ENCODE results near the gene NAPB. TPM values are rescaled to one million over a fixed set of nuclear protein-coding genes. Genes with fewer than 3 reads are reported as not detected.
"Not testable (repeated sequence)": the region's sequence is repeated elsewhere in the genome, so short reads cannot be mapped to it uniquely, and the experiment has no call there.

Gene NAPB
- total RNA-seq, result 10 to 100 TPM; 14.4 to 22.9 (median 20.9) TPM
- 1 to 10 TPM; 3.9 to 6.4 (median 4.2) TPM for polyA plus RNA-seq

DNA sequence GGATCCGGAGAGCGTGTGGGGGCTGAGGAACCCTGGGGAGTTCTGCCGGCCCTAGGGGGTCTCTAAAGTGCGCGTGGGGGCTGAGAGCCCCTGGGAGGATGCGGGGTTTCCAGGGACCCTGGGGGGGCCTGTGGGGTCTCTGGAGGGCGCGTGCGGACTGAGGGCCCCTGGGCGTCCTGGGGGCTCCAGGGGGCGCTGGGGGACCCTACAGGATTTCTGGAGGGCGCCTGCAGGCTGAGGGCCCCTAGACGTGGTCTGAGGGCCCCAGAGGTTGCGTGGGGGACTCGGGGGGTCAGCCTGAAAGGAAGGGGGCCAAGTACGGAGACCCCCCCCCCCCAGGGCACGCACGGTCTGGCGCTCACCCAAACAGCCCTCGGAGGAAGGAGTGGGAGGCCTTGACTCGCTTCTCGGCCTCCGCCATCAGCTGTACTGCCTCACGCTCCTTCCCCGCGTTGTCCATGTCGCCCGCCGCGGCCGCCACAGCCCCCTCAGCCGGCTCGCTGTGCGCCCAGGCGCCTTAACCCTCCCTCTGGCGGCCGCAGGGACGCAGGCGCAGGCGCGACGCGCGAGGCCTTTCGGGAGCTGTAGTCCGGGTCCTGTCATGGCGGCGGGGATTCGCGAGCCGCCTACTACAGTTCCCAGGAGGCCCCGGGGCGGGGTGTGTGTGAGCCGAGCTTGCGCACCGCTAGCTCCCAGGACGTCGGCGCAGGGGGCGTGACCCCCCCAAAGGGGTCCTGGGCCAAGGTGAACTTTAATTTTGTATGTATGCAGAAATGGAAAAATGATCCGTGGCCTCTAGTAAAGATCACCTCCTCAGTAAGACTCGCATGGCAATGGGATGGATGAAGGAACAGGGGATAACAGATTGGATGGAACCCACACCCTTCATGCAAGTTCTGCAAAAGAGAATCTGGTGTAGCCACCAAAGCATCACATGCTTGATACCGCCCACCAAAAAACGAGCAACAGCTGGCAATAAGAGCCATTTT lies at the start of gene NAPB:
TSS of gene NAPB (minus strand) at position 546 of the 989 bp plus-strand sequence. CDS start at position 460, 86 bp downstream.
- 0 to 1% methylated on average over 64 of the region's 64 CpGs for WGBS, 2 donors
- DNase-seq, result peak; percentile 96
- Histone ChIP-seq H3K27me3 (no peaks in the 10 kb centered on the region), H3K4me1 (peaks cover 0 to 37% (median 24%) of the 10 kb centered on the region in 4 donors), H3K4me3 (peak within 1 kb of the TSS; percentile 95 to 98 (median 97)), H3K9me3 (no peaks in the 10 kb centered on the region), H3K36me3 (no peaks in the 10 kb centered on the region), H3K27ac (peak within 1 kb of the TSS; percentile 92 to 94 (median 92))
- intact Hi-C loops (cut with DNase I), result loop anchor here (1.0 kb wide), 2 partner anchors 58 to 71 kb away; partner anchors contain the start of gene NXT1
- TF ChIP-seq, protein P1, sequence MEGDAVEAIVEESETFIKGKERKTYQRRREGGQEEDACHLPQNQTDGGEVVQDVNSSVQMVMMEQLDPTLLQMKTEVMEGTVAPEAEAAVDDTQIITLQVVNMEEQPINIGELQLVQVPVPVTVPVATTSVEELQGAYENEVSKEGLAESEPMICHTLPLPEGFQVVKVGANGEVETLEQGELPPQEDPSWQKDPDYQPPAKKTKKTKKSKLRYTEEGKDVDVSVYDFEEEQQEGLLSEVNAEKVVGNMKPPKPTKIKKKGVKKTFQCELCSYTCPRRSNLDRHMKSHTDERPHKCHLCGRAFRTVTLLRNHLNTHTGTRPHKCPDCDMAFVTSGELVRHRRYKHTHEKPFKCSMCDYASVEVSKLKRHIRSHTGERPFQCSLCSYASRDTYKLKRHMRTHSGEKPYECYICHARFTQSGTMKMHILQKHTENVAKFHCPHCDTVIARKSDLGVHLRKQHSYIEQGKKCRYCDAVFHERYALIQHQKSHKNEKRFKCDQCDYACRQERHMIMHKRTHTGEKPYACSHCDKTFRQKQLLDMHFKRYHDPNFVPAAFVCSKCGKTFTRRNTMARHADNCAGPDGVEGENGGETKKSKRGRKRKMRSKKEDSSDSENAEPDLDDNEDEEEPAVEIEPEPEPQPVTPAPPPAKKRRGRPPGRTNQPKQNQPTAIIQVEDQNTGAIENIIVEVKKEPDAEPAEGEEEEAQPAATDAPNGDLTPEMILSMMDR (IDR thresholded peaks at IDR 0.05), result peak; percentile 53 to 69 (median 58)
- TF ChIP-seq EP300 (IDR thresholded peaks at IDR 0.05) (no peak), POLR2A (IDR thresholded peaks at IDR 0.05) (peak; percentile 63 to 81), POLR2AphosphoS5 (IDR thresholded peaks at IDR 0.05) (peak; percentile 94 to 98 (median 98))

DNA sequence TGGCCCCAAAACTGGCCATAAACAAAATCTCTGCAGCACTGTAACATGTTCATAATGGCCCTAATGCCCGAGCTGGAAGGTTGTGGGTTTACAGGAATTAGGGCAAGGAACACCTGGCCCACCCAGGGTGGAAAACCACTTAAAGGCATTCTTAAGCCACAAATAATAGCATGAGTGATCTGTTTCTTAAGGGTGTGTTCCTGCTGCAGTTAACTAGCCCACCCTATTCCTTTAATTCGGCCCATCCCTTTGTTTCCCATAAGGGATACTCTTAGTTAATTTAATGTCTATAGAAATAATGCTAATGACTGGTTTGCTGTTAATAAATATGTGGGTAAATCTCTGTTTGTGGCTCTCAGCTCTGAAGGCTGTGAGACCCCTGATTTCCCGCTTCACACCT lies 45.7 kb upstream of the NAPB start:
- DNase-seq; H3K27ac ChIP-seq; H3K27me3 ChIP-seq; H3K4me1 ChIP-seq; H3K36me3 ChIP-seq; H3K4me3 ChIP-seq; intact Hi-C loops (cut with DNase I): not testable (repeated sequence)
- peaks cover 0 to 10% (median 2%) of the 10 kb centered on the region in 4 donors for H3K9me3 ChIP-seq
- WGBS, 2 donors, result 82 to 87% methylated on average over 3 of the region's 3 CpGs

DNA sequence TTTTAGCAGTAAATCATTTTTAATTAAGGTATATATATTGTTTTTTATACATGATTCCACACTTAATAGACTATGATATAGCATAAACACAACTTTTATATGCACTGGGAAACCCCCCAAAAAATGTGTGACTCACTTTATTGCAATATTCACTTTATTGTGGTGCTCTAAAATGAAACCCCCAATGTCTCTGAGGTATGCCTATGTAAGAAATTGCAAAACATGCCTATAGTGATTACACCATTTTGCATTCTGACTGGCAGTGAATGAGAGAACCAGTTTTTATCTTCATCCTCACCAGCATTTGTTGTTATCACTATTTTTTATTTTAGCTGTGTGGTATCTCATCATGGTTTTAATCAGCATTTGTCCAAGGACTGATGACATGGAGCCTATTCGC lies 39.9 kb upstream of the NAPB start:
- WGBS, 2 donors, result 94 to 96% methylated on average over 1 of the region's 1 CpG
- no peak overlapping the region for H3K27ac ChIP-seq
- H3K27me3 ChIP-seq, result no peaks in the 10 kb centered on the region
- H3K4me3 ChIP-seq, result no peak overlapping the region
- no peaks in the 10 kb centered on the region for H3K36me3 ChIP-seq
- H3K9me3 ChIP-seq, result no peaks in the 10 kb centered on the region
- DNase-seq, result no peak
- TF ChIP-seq EP300 (IDR thresholded peaks at IDR 0.05) (no peak), POLR2AphosphoS5 (IDR thresholded peaks at IDR 0.05) (no peak), POLR2A (IDR thresholded peaks at IDR 0.05) (no peak)
- TF ChIP-seq, protein P1 (IDR thresholded peaks at IDR 0.05), result no peak
- H3K4me1 ChIP-seq, result peaks cover 0 to 8% (median 0%) of the 10 kb centered on the region in 4 donors
- intact Hi-C loops (cut with DNase I), result no loop called here

DNA sequence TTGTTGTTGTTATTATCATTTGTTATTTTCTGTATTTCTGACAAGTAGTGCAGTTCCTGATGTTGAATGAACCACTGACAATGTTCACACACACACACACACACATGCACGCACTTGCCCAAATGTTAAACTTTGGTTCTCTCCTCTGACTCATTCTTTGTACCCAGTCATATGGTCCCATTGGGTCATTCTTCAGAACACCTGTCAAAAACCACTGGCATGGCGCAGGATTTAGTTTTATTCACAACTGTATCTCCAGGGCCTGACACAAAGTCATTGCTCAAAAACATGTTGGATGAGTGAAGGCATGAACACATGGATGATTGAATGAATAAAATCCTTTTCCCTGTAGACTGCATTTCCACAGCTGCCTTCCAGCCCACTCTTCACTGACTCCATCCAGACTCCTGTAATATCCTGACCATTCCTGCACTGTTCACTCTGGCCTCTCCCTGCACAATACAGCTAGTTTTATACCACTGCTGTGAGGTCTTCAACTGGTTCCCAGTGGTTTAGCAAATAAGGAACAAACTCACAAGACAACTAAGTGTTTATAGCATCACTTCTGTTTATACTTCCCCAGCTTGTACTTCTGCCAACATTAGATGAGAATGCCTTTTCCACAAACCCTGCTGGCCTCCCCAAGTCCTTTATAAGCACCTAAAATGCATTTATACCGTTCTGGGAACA lies 38.3 kb upstream of the NAPB start:
- no peak for DNase-seq
- Histone ChIP-seq H3K36me3 (no peaks in the 10 kb centered on the region), H3K4me1 (peaks cover 0 to 8% (median 0%) of the 10 kb centered on the region in 4 donors), H3K4me3 (no peak overlapping the region), H3K9me3 (no peaks in the 10 kb centered on the region), H3K27ac (peak overlapping the region in 1 of 4 donors; percentile 25), H3K27me3 (no peaks in the 10 kb centered on the region)
- TF ChIP-seq, protein P1 (IDR thresholded peaks at IDR 0.05), result no peak
- TF ChIP-seq POLR2A (IDR thresholded peaks at IDR 0.05), result no peak
- no peak for TF ChIP-seq POLR2AphosphoS5 (IDR thresholded peaks at IDR 0.05)
- intact Hi-C loops (cut with DNase I), result no loop called here
- WGBS, 2 donors, result 43 to 62% methylated on average over 3 of the region's 3 CpGs

DNA sequence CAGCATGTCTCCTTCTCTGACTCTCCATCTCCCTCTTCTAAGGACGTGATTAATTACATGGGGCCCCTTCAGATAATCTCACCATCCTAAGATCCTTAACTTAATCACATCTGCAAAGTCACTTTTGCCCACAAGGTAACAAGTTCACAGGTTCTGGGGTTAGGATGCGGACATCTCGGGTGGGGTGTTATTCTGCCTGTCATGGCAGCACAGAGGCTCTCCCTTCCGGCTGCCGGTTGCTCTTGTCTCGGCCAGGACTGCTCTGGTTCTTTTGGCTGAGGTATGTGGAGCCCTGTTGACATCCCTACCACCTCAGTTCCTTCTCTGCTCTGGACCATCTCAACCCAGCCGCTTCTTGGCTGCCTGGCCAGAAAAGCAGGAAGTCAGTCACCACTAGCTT lies 35.6 kb upstream of the NAPB start:
- intact Hi-C loops (cut with DNase I), result no loop called here
- H3K9me3 ChIP-seq, result no peaks in the 10 kb centered on the region
- DNase-seq, result no peak
- no peaks in the 10 kb centered on the region for H3K36me3 ChIP-seq
- H3K27me3 ChIP-seq, result no peaks in the 10 kb centered on the region
- TF ChIP-seq POLR2AphosphoS5 (IDR thresholded peaks at IDR 0.05) (no peak), POLR2A (IDR thresholded peaks at IDR 0.05) (no peak)
- TF ChIP-seq, protein P1 (IDR thresholded peaks at IDR 0.05), result no peak
- no peak overlapping the region for H3K27ac ChIP-seq
- H3K4me3 ChIP-seq, result no peak overlapping the region
- WGBS, 2 donors, result 85 to 88% methylated on average over 7 of the region's 7 CpGs
- H3K4me1 ChIP-seq, result peaks cover 0 to 22% (median 8%) of the 10 kb centered on the region in 4 donors

Data from sigmoid colon (tissue), 7 donors.